ENCODE results near the gene TERT. TPM values are rescaled to one million over a fixed set of nuclear protein-coding genes. Genes with fewer than 3 reads are reported as not detected.

The TERT gene
- total and polyA plus RNA-seq, 2 of the 8 experiments (the other 6 are each of a cell fraction or from before 2014, with no cell fraction given): 13.1 to 23.1 TPM

GRCh38 chr5:1270933-1271914 lies 23.6 kb downstream of the TERT start:
- Histone ChIP-seq H3K9me3 (ENCODE audit: insufficient read depth in 2 of 2, low read depth in 1 of 2, low read length in 1 of 2) (peaks cover 0 to 1% of the 10 kb centered on the region in 2 experiments; a peak in 1 of 4 replicates), H2BK120ac (replicated peaks; ENCODE audit: low read depth, low read length) (no peak overlapping the region), H2BK12ac (ENCODE audit: low read depth, low read length) (no peak overlapping the region), H3K4ac (replicated peaks; ENCODE audit: insufficient read length, low read depth, low read length) (no peak overlapping the region), H2AFZ (ENCODE audit: low read length) (no peak overlapping the region), H3K23me2 (ENCODE audit: low read depth, low read length) (peaks cover 3% of the 10 kb centered on the region; the same call in 1 of the 2 replicates), H3K27ac (ENCODE audit: low read depth, low read length) (no peak overlapping the region), H2BK20ac (ENCODE audit: low read length) (no peak overlapping the region), H2BK15ac (ENCODE audit: low read length) (no peak overlapping the region), H3K79me1 (ENCODE audit: low read depth, low read length) (0 out of 2 replicates have a peak, but pooled peaks cover 4% of the 10 kb centered on the region), H2AK5ac (ENCODE audit: low read depth, low read length) (no peak overlapping the region), H4K20me1 (replicated peaks in 1 of 2; ENCODE audit: control insufficient read depth in 1 of 2, insufficient read depth in 2 of 2, low read length in 2 of 2) (peaks cover 0 to 4% of the 10 kb centered on the region in 2 experiments), H3K79me2 (ENCODE audit: control insufficient read depth in 1 of 2, insufficient read depth in 2 of 2, low read length in 2 of 2) (peaks cover 3 to 12% of the 10 kb centered on the region in 2 experiments; a peak in 2 of 4 replicates), H3K56ac (replicated peaks; ENCODE audit: insufficient read length, low read depth, low read length) (no peak overlapping the region), H3K36me3 (ENCODE audit: control insufficient read depth in 2 of 4, insufficient read depth in 4 of 4, low read length in 3 of 4) (peaks cover 1 to 16% (median 3%) of the 10 kb centered on the region in 4 experiments; a peak in 4 of 8 replicates), H2BK5ac (ENCODE audit: low read depth, low read length) (no peak overlapping the region), H3K4me2 (ENCODE audit: insufficient read depth in 1 of 2, low read depth in 2 of 2, low read length in 2 of 2) (no peak overlapping the region), H3K4me3 (ENCODE audit: extremely low read depth in 1 of 4, insufficient read depth in 2 of 4, low read depth in 3 of 4, low read length in 4 of 4) (no peak overlapping the region), H3K18ac (ENCODE audit: extremely low read depth, low read length) (no peak overlapping the region), H3K14ac (ENCODE audit: insufficient read length) (no peak overlapping the region), H3K23ac (ENCODE audit: insufficient read length) (no peak overlapping the region), H4K91ac (replicated peaks; ENCODE audit: insufficient read length, low read length) (no peak overlapping the region), H3K9ac (replicated peaks in 1 of 4; ENCODE audit: extremely low read depth in 1 of 4, low read depth in 3 of 4, low read length in 3 of 4) (no peak overlapping the region), H4K8ac (ENCODE audit: extremely low read depth, insufficient read depth, low read length) (no peak overlapping the region), H3K27me3 (replicated peaks in 1 of 4; ENCODE audit: control insufficient read depth in 3 of 4, extremely low read depth in 1 of 4, insufficient read depth in 3 of 4, low read length in 3 of 4) (no peaks in the 10 kb centered on the region), H4K5ac (ENCODE audit: insufficient read length, low read depth, low read length) (no peak overlapping the region), H3K4me1 (replicated peaks in 1 of 4; ENCODE audit: control insufficient read depth in 3 of 4, insufficient read depth in 4 of 4, low read length in 3 of 4) (no peaks in the 10 kb centered on the region)
- ChIA-PET CTCF (ENCODE audit: partially characterized antibody) (no interaction called here), POLR2A (ENCODE audit: partially characterized antibody) (interaction anchor here (1.0 kb wide), 1 partner anchor 17 kb away, joined by 3 read pairs; no protein-coding TSS in a partner anchor)
- TF ChIP-seq EGR1 (IDR thresholded peaks at IDR 0.05; ENCODE audit: borderline replicate concordance, low read depth, low read length) (peak; percentile 51; the same call in 1 of the 2 replicates), TAF1 (IDR thresholded peaks at IDR 0.05; ENCODE audit: low read depth, low read length) (no peak)
- WGBS, 2 experiments (ENCODE audit: extremely low coverage in 1 of 2, insufficient coverage in 1 of 2, insufficient read length in 1 of 2, insufficient replicate concordance in 2 of 2, low coverage in 1 of 2, low lambda C conversion rate in 2 of 2, missing lambda C conversion rate in 1 of 2): 91% methylated on average over 26 of the region's 39 CpGs; no CpG with 5 or more reads in 1 of the 2 experiments
- DNase-seq (ENCODE audit: low read depth in 1 of 2, low spot score in 2 of 2) (no peak), FAIRE-seq (no peak)
